Caco-2 (cell line): ENCODE measurements around the gene LRRC42. TPM values are rescaled to one million over a fixed set of nuclear protein-coding genes. Genes with fewer than 3 reads are reported as not detected.

Experiments
- BruUV-seq: library from RNA; stranded (reverse); fragments of 400-500 nt; replicated peaks from 2 replicates; lab custom pipeline; 2021; lab: Mats Ljungman, UMichigan
- CTCF ChIA-PET: fragments of 300-600 bp; sonication (Branson Sonifier 250); formaldehyde crosslinking; loops from one replicate; lab custom pipeline; 2022; ENCODE audit warnings: antibody characterized with exemption; lab: Charles Lee
- POLR2A ChIA-PET: fragments of 300-600 bp; sonication (Branson Sonifier 250); formaldehyde crosslinking; loops from one replicate; lab custom pipeline; 2022; ENCODE audit warnings: antibody characterized with exemption; lab: Charles Lee
- DNase-seq, 2 experiments: peaks; one replicate each; pipeline versions ENCODE4 v3.0.0 to v3.0.0-alpha.2; 2020 to 2022
- H3K27me3 ChIP-seq: replicated peaks from 2 replicates; pipeline ENCODE4 v1.6.0; 2011; ENCODE audit warnings: low read length; ENCODE audit not compliant: control insufficient read depth, insufficient read depth
- H3K36me3 ChIP-seq: 2 replicates; pipeline ENCODE4 v1.5.1; 2011; ENCODE audit warnings: low read length; ENCODE audit not compliant: control insufficient read depth, insufficient read depth
- H3K4me1 ChIP-seq: fragments of 250-450 bp; sonication (Bioruptor Pico); 2 replicates; pipeline ENCODE4 v1.5.1; 2020; ENCODE audit warnings: mild to moderate bottlenecking
- H3K4me3 ChIP-seq: 2 replicates; pipeline ENCODE4 v1.5.1; 2011; ENCODE audit warnings: low read depth, mild to moderate bottlenecking, control low read depth, low read length
- H3K9me3 ChIP-seq: fragments of 250-450 bp; sonication (Bioruptor Pico); 2 replicates; pipeline ENCODE4 v1.5.1; 2020; ENCODE audit warnings: mild to moderate bottlenecking, moderate library complexity
- H3K27ac Mint-ChIP-seq: one replicate; pipeline ENCODE4 v1.8.0; 2022; ENCODE audit warnings: mixed read lengths; ENCODE audit not compliant: unreplicated experiment
- H3K27me3 Mint-ChIP-seq: one replicate; pipeline ENCODE4 v1.8.0; 2022; ENCODE audit warnings: mixed read lengths; ENCODE audit not compliant: insufficient read depth, unreplicated experiment
- H3K36me3 Mint-ChIP-seq: one replicate; pipeline ENCODE4 v1.8.0; 2022; ENCODE audit warnings: mild to moderate bottlenecking, mixed read lengths; ENCODE audit not compliant: insufficient read depth, unreplicated experiment
- H3K4me1 Mint-ChIP-seq: one replicate; pipeline ENCODE4 v1.8.0; 2022; ENCODE audit warnings: low read depth, mixed read lengths; ENCODE audit not compliant: unreplicated experiment
- H3K4me3 Mint-ChIP-seq: one replicate; pipeline ENCODE4 v1.8.0; 2022; ENCODE audit warnings: mild to moderate bottlenecking, moderate library complexity, mixed read lengths; ENCODE audit not compliant: unreplicated experiment
- H3K9me3 Mint-ChIP-seq: one replicate; pipeline ENCODE4 v1.8.0; 2022; ENCODE audit warnings: mixed read lengths; ENCODE audit not compliant: unreplicated experiment
- intact Hi-C: fragments of 100-400 bp; cut with micrococcal nuclease; formaldehyde crosslinking; loops from one replicate; pipeline ENCODE4 v1.10.0; 2022; ENCODE audit not compliant: unreplicated experiment
- total RNA-seq: library from RNA; stranded (reverse); gene quantifications from 2 replicates; pipeline ENCODE4 v1.2.3, GENCODE V29; 2022
- TF ChIP-seq, protein P1 (sequence below), 2 experiments: fragments of 200-600 bp in 1 of 2; IDR thresholded peaks; 1 replicate in 1 of 2; 2 replicates in 1 of 2; pipeline versions ENCODE4 v1.5.1 to v1.8.0; 2011 to 2022; ENCODE audit warnings: antibody characterized with exemption in 1 of 2, control low read depth in 1 of 2, inconsistent platforms in 1 of 2, low read depth in 1 of 2, low read length in 1 of 2, mild to moderate bottlenecking in 1 of 2, moderate library complexity in 1 of 2; ENCODE audit not compliant: insufficient read depth in 1 of 2, severe bottlenecking in 1 of 2, unreplicated experiment in 1 of 2

Gene LRRC42
- total RNA-seq, 1 experiment from 2014 or later = 38.9 TPM

DNA sequence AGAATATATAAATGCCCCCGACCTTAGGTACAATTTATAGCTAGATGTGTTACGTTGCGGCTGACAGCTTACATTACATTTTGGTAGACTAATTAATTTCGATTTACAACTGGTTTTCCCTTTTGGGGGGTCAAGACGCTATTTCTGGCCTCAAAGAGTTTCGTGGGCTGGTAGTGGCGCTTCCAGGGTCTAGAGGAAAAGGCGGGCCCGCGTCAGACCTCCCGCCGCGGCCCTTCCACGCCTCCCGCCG lies 1.0 kb upstream of the LRRC42 start:
- no TSS peak for BruUV-seq
- Mint-ChIP-seq H3K27ac (peak overlapping the region; percentile 89), H3K9me3 (no peaks in the 10 kb centered on the region), H3K36me3 (peaks cover 15% of the 10 kb centered on the region), H3K4me1 (peaks cover 27% of the 10 kb centered on the region), H3K27me3 (no peaks in the 10 kb centered on the region), H3K4me3 (peak overlapping the region; percentile 94)
- POLR2A ChIA-PET = interaction anchor here (0.6 to 1.7 kb wide), 5 partner anchors 11 to 1541 kb away, joined by 3 to 10 read pairs (median 8); partner anchors contain the start of genes DIO1, ORC1, PRPF38A and TCEANC2
- H3K36me3 ChIP-seq = no peaks in the 10 kb centered on the region
- CTCF ChIA-PET = interaction anchor here (0.9 to 1.9 kb wide), 10 partner anchors 14 to 107 kb away, joined by 3 to 16 read pairs (median 6); partner anchors contain the start of gene NDC1
- H3K4me1 ChIP-seq = peaks cover 27% of the 10 kb centered on the region
- intact Hi-C loops = no loop called here
- H3K9me3 ChIP-seq = no peaks in the 10 kb centered on the region
- no peaks in the 10 kb centered on the region for H3K27me3 ChIP-seq
- no peak for DNase-seq
- peak overlapping the region; percentile 91 for H3K4me3 ChIP-seq
- TF ChIP-seq, protein P1, sequence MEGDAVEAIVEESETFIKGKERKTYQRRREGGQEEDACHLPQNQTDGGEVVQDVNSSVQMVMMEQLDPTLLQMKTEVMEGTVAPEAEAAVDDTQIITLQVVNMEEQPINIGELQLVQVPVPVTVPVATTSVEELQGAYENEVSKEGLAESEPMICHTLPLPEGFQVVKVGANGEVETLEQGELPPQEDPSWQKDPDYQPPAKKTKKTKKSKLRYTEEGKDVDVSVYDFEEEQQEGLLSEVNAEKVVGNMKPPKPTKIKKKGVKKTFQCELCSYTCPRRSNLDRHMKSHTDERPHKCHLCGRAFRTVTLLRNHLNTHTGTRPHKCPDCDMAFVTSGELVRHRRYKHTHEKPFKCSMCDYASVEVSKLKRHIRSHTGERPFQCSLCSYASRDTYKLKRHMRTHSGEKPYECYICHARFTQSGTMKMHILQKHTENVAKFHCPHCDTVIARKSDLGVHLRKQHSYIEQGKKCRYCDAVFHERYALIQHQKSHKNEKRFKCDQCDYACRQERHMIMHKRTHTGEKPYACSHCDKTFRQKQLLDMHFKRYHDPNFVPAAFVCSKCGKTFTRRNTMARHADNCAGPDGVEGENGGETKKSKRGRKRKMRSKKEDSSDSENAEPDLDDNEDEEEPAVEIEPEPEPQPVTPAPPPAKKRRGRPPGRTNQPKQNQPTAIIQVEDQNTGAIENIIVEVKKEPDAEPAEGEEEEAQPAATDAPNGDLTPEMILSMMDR (IDR thresholded peaks at IDR 0.05; ENCODE audit: insufficient read depth in 1 of 2, low read depth in 1 of 2, low read length in 1 of 2, severe bottlenecking in 1 of 2, unreplicated experiment in 1 of 2) = no peak

DNA sequence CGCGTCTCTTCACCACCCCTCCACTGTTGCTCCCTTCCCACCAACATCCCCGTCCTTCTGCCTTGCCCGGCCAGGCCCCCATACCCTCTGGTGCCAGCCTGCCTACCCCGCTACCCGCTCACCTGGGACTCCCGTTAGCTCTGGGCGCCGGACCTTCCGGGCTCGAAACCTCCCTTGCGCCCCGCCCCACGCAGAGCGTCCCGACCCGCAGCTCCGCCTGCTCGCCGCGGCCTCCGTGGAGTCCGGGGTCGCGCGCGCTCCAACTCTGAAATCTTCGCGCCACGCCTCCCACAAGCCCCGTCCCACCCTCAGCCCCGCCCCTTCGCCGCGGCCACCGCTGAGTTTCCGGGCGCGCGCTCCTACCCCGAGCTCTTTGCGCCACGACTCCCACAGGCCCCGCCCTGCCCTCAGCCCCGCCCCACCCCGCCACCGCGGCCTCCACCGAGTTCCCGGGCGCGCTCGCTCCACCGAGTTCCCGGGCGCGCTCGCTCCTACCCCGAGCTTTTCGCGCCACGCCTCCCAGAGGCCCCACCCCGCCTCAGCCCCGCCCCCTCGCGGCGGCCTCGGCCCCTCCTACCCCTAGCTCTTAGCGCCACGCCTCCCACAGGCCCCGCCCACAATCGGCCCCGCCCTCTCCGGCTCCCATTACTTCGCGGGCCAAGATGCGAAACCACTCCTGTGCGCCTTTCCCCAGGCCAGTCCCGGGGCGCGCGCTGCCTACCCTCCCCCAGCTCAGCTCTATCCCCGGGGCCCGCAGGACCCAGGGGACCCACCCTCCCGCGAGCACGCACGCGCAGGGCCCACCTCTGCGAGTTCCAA lies 508 bp upstream of the LRRC42 start, which contains the start of gene IFT25:
Gene IFT25 (minus strand): TSS at position 267 of the 819 bp plus-strand sequence. CDS start 5,617 bp downstream, outside the sequence.
- Mint-ChIP-seq H3K27me3 (no peaks in the 10 kb centered on the region), H3K9me3 (no peaks in the 10 kb centered on the region), H3K4me1 (peaks cover 30% of the 10 kb centered on the region), H3K27ac (peak within 1 kb of the TSS; percentile 89), H3K4me3 (peak within 1 kb of the TSS; percentile 94), H3K36me3 (peaks cover 15% of the 10 kb centered on the region)
- DNase-seq = peak; percentile 93 to 95
- H3K36me3 ChIP-seq = no peaks in the 10 kb centered on the region
- BruUV-seq = no TSS peak
- H3K4me1 ChIP-seq = peaks cover 27% of the 10 kb centered on the region
- intact Hi-C loops = no loop called here
- POLR2A ChIA-PET = interaction anchor here (0.5 to 1.7 kb wide), 13 partner anchors 11 to 1541 kb away, joined by 3 to 13 read pairs (median 4); partner anchors contain the start of genes DIO1, ORC1, PRPF38A and TCEANC2
- TF ChIP-seq, protein P1 (IDR thresholded peaks at IDR 0.05; ENCODE audit: insufficient read depth in 1 of 2, low read depth in 1 of 2, low read length in 1 of 2, severe bottlenecking in 1 of 2, unreplicated experiment in 1 of 2) = no peak
- H3K27me3 ChIP-seq = no peaks in the 10 kb centered on the region
- CTCF ChIA-PET = interaction anchor here (0.6 to 1.9 kb wide), 16 partner anchors 11 to 856 kb away, joined by 3 to 16 read pairs (median 4); partner anchors contain the start of genes NDC1, TTC22 and YIPF1
- no peaks in the 10 kb centered on the region for H3K9me3 ChIP-seq
- H3K4me3 ChIP-seq = peak within 1 kb of the TSS; percentile 91

DNA sequence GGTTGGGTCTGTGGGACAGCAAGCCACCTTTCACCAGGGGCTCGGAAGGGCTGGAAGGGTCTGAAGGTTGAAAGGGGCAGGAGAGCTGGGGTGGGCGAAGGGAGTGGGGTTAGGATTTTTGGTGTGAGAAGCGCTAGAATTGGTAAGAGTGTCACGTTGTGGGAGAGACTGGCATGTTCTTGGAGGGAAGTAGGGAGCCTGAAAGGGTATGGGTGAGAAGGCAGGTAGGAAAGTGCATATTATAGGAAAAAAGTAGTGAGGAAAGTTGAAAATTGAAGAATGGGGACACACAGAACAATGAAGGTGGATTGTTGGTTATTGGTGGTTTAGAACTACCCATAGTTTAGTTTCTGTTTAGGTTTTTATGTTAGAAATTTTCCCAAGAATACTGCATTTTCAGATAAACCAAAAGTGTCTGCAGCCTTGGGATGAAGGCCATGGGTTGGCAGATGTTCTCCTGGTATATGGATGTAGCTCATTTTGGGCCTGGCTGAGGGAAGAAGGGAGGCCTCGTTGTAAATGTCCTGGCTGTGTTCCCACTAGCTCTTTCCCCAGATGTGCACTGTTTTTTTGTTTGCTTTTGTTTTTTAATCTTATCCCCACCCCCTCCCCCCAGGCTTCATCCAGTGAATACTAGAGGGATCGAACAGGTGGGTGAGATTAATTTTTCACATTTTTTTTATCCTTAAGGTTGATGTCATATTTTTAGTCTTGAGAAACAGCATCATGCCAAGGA lies 1.2 kb downstream of the LRRC42 start:
- Mint-ChIP-seq H3K36me3 (peaks cover 26% of the 10 kb centered on the region), H3K4me3 (peak overlapping the region; percentile 94), H3K27ac (peak overlapping the region; percentile 89), H3K4me1 (peaks cover 29% of the 10 kb centered on the region), H3K27me3 (no peaks in the 10 kb centered on the region), H3K9me3 (no peaks in the 10 kb centered on the region)
- no peak for DNase-seq
- TSS peak; percentile 18 for BruUV-seq
- Histone ChIP-seq H3K27me3 (no peaks in the 10 kb centered on the region), H3K9me3 (no peaks in the 10 kb centered on the region), H3K4me3 (peak overlapping the region; percentile 65), H3K4me1 (peaks cover 17% of the 10 kb centered on the region), H3K36me3 (no peaks in the 10 kb centered on the region)
- TF ChIP-seq, protein P1 (IDR thresholded peaks at IDR 0.05; ENCODE audit: insufficient read depth in 1 of 2, low read depth in 1 of 2, low read length in 1 of 2, severe bottlenecking in 1 of 2, unreplicated experiment in 1 of 2) = no peak
- intact Hi-C loops = no loop called here
- ChIA-PET POLR2A (no interaction called here), CTCF (interaction anchor here (0.8 to 3.9 kb wide), 6 partner anchors 9 to 87 kb away, joined by 3 to 17 read pairs (median 3); partner anchors contain the start of gene YIPF1)
